NCI-H510A treated with DMSO at 0.1 percent for 48 hours (cell line): ENCODE data around the gene RBM38.

Source experiments
- DNase-seq: peaks from one replicate; lab custom pipeline; 2025; lab: John Stamatoyannopoulos, UW

The RBM38 gene

DNA sequence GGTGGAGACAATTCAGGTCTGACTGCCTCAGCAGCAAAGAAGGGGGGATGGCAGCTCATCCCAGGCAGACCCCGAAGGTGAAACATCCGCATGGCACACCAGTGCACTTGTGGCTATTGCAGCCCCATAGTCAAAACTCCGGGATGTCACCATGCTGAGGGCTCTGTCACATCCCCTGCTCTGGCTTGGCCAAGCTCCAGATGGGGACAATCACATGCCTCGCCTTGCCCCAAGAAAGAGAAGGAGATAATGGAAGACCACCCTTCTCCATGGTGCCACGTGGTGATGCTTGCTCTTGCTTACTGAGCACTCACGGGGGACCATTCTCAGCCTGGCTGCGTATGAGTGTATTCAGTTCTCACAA lies 60.2 kb downstream of the RBM38 start:
- no peak for DNase-seq

DNA sequence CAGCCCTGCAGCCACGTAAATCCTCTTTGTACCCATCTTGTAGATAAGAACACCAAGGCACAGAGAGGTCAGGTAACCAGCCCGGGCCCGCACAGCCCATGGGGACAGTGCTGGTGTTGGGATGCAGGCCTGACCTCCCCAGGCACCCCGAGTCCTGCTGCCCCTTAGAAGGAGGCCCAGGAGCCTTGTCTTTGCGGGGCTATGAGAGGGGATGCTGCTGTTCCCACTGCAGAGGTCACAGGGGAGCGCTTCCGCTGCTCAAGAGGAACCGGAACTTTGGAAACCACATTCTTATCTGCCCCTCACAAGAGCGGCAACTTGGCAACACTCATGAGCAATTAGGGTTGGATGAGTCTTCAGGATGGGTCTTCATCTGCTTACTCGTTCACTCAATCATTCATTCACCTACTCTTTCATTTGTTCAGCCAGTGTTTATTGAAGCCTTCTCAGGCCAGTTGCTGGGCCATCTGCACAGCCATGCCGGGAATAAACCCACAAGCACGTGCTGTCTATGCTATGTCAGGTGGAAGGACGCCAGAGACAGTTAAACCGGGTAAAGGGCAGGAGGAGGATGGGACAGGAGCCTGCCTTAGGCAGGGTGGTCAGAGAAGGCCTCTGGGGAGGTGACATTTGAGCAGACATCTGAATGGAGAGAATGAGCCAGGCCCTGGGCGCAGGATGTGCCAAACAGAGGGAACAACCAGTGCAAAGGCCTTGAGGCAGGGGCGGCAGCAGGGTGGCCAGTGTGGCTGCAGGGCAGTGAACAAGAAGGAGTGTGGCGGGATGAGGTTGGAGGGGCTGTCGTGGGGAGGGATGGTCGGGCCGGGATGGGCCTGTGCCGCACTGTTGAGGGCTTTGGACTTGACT lies 60.8 kb downstream of the RBM38 start:
- DNase-seq = no peak

DNA sequence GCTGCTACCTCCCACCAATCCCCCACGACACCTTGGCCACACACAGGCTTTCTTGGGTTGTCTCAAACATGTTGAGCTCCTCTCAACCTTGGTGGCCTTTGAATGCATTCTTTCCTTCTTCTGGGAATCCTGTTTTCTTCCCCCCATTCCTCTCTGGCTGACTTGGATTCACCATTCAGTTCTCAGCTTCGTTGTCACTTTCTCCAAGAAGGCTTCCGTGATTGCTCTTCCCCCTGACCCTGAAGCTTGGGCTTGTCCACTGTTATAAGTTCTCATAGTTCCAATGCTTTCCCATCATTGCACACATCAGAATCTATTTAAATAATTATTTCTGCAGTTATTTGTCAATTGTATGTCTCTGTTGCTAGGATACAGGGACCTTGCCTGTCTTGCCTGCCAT lies 64.2 kb downstream of the RBM38 start:
- no peak for DNase-seq

DNA sequence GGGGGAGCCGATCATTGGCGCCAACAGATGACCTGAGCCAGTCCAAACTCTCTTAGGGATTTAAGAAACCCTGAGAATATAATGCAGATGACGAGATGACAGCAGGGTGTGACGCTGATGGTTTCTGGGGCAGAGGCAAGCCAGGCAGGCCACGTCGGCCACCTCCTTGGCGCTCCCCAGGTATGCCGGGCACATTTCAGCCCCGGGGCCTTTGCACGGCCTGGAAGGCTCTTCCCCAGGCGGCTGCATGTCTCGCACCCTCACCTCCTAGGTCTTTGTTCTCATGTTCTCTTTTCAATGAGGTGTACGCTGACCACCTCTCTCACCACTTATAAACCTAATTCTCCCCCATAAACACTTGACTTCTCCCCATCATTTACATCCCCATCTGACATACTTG lies 64.9 kb downstream of the RBM38 start:
- DNase-seq = no peak

DNA sequence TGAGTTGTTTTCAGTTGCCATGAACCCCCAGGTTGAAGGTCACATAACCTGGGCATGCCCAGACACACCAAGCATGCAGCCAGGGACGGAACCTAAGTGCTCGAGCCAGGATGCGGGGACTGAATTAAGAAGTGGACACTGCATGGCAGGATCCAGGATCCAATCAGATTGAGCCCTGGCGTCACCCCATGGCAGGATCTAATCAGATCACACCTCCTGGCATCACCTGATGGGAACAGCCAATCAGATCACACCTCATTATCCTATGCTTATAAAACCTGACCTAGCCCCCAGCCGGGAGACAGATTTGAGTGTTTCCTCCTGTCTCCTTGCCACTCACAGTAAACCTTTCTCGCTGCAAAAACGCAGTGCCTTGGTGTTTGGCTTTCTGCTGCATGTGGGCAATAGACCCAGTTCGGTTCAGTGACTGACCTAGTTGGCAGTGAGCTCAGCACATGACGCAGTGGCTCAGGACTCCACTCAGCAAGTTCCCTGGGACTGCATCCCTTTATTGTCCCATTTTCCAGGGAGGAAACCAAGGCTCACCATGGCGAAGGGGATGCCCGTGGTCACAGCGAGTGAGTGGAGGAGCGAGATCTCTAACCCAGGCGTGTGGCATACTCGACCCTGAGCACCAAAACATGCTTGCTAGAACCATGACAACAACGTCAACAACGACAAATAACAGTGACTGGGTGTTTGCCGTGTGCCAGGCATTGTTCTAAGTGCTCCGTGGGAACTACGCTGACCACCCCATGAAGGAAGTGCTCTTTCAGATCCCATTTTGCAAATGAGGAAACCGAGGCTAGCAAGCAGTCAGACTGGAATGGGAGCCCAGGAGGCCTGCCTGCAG lies 66.3 kb downstream of the RBM38 start:
- DNase-seq = no peak

DNA sequence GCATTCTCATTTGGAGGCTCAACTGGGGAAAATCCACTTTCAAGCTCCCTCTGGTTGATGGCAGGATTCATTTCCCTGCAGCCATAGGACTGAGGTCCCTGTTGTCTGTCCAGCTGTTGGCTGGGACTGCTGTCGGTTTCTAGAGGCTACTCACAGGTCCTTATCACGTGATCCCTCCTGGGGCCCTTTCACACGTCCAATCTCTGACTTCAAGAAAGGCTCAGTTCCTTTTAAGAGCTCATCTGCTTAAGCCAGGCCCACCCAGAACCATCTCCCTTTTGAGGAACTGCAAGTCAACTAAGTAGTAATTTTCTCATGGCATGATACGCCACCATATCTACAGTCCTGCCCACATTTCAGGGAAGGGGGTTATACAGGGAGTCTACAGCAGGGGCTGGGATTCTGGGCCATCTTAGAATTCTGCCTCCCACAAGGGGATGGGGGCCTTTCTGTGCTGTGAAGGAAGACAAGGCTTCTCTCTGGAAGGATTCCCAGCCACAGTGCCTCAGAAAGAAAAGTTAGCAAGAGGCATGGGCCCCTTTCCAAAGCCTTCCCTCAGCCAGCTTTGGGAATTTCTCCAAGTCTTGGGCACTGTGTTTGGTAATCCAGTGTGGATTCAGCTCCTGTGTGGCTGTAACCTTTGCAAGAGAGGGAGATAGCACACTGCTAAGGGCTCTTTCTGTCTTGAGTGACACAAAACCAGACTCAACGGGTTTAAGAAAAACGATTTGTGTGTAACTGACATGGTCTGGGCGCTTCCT lies 67.4 kb downstream of the RBM38 start:
- DNase-seq = no peak
